Measurements from ENCODE around the gene KLC3.
"Not testable (repeated sequence)": the region's sequence is repeated elsewhere in the genome, so short reads cannot be mapped to it uniquely, and the experiment has no call there.

DNA sequence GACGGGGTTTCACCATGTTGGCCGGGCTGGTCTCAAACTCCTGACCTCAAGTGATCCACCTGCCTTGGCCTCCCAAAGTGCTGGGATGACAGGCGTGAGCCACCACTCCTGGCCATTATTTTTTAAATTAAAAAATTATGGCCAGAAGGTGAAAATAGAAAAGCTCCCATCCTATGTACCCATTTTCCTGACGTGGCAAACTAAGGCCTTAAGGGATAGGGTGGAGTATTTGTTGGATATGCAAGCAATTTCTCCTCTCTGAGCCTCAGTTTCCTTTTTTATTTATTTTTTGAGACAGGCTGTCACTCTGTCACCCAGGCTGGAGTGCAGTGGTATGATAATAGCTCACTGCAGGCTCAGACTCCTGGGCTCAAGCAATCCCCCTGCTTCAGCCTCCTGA, 5.7 kb upstream of the KLC3 start:
- TF ChIP-seq ZNF274 (IDR thresholded peaks at IDR 0.05; ENCODE audit: low read depth, low read length); YY1 (IDR thresholded peaks at IDR 0.05; ENCODE audit: insufficient read depth, insufficient read length); SUZ12 (IDR thresholded peaks at IDR 0.05; ENCODE audit: extremely low read depth, insufficient read depth, insufficient read length): not testable (repeated sequence)
